Activated naive CD8-positive, alpha-beta T cell treated with anti-CD3 and anti-CD28 coated beads, Interleukin-2, amount 50 U/mL, for 16 hours (primary cell): Measurements from ENCODE around the gene RASSF3.

ENCODE experiments used
- DNase-seq: peaks from one replicate; pipeline ENCODE4 v3.0.0-alpha.2; 2020; ENCODE audit warnings: low read depth, low spot score

Gene RASSF3

DNA sequence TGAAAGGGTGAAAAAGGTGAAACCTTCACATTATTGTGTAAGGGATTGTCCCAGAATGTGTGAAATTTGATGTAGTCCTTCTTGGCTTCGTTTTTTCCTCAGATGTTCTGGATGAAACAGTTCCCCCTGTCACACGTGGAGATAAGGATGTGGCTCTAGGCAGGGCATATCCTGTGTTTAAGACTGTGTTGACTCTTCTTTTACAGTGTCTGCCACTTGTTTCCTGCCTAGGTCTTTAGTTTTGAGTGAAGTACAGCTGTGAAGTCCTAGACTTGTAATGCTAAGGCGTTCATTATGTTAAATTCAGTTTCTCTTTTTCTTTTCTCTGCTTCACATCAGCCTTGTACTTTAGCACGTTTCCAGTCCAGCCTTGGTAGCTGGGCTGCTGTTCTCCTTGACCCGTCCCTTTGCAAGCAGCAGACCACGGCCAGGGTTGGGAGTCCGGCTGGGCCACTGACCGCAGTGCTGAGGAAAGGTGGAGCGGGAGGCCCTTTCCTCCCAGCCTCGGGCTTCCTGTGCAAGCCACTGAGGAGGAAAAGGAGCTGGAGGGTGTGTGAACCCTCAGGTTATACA lies 59.1 kb downstream of the RASSF3 start:
- no peak for DNase-seq

DNA sequence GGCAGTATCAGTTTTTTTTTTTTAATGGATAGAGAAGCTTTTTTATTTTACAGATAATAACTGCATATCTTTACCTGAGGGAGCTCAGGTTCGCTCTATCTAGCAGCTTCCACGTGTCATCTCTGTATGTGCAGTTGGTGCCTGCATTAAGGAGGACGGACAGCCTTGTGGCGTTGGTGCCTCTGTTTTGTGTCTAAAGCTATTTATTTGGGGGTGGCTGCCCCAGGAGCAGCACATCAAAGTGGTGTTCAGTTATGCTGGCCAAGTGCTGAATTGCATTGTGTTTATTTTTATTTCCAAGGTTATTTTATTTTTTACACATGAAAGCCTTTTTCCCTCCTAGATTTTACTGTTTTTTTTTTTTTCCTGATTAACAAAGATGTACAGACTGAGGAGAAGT lies 59.7 kb downstream of the RASSF3 start:
- no peak for DNase-seq

DNA sequence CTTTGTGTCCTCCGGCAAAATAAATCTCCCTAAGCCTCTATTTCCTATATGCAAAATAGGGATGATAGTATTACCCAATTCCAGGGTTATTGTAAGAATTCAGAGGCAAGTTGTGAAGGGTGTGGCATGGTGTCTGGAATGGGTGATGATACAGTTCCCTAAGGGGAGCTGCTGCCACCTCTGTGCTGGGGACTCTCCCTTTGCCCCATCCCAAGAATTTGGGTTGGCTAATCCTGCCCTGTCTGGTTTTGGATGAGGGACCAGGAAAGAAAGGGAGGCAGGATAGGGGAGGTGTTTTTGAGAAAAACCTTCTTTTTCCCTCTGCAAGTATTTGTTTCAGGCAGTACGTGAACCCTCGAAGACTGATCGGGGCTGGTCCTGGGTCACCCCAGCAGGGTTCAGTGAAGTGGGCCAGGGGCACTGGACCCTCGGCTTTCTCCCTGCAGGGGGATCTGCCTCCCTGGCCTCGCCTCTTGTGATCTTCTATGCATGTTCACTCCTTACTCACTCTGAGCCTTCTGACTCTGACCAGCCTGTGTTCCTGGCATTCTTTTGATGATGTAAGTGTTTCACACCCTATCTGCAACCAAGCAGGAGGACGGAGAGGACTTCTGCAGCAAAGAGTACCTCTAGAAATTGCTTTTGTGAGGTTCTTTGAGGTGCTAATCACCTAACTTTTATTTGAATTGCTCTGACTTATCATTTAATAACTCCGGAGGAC lies 60.8 kb downstream of the RASSF3 start:
- no peak for DNase-seq

DNA sequence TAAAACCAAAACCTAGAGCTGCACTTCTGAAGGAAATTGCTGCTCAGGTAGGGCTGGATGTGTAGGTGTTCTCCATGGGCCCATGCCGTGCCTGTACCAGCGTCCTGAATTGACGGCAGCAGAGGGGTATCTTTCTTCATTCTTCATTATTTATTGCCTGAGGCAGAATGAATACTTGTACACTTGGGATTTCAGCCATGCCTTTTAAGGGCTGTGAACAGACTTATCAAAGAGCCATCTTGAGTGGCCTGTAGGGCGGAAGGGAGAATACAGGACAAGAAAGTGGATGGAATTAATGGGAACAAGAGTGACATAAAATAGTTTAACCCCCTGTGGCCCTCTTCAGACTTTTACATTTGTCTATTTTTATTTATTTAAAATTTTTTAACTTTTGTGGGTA lies 61.4 kb downstream of the RASSF3 start:
- DNase-seq = no peak

DNA sequence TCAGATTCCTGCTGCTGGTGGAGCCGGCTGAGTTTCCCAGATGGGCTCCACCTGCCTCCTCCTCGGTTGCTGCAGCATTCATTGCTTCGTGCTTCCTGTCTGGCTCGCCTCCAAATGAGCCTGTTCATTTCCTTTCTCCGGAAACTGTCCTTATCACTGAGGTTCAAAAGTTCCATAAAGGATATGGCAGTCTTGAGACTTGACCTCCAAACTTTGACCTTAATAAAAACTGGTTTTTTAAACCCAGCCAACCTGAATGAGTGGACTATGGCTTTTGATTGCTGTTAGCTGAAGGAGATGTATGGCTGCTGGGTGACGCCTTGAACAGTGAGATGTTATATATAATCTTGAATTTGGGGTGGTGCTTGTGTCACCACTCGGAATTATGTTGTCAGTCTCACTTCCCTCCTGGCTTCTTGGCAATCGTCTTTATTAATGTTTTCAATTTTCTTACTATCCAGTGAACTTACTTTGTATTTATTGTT lies 62.7 kb downstream of the RASSF3 start:
- no peak for DNase-seq

DNA sequence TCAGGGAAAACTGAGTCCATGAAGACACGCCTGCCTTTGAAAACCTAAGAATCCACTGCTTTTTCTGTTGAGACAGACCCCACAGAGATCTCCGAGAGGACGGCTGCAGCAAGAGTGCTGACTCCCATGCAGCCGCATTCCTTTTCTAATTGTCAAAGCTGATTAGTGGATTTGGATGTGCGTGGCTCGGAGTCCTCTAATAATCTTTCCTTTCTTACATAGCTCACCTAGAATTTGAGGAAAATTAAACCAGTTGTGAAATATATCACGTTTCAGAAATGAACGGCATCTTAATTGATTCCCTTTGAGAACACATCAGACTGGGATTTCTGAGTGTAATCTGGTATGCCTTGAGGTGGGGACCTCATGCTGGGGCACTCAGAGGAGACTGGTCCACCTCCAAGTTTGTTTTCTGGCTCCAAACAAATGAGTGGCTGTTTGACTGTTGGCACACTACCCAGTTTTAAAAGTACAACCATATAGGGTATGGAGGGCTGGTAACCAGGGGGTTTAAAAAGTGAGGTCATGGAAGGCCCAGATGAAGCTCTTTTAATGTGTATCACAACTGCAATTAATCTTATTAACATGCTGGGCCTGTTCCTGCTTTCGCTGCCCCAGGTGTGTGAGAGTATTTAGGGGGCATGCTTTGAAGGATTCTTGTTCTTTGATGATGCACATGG lies 63.3 kb downstream of the RASSF3 start:
- DNase-seq = no peak

DNA sequence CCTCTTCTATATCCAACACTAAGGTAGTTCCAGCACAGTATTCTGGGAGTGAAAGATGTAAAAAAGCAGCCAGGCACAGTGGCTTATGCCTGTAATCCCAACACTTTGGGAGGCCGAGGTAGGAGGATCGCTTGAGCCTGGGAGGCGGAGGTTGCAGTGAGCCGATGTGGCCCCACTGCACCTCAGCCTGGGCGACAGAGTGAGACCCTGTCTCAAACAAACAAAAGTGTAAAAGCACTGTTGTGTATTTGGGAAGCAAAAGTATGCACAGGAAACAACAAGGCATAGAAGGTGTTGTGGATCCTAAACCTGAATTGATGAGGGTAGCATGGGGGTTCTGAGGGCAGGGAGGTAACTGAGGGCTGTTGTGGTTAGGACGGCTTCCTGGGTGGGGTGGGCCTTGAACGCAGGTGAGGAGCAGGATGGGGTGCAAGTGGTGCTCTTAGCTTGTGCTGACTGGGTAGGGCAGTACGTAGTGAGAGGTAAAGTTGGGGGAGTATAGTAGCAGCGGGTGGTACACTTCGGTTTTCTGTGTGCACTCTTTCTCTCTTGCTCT lies 64.2 kb downstream of the RASSF3 start:
- DNase-seq = no peak

DNA sequence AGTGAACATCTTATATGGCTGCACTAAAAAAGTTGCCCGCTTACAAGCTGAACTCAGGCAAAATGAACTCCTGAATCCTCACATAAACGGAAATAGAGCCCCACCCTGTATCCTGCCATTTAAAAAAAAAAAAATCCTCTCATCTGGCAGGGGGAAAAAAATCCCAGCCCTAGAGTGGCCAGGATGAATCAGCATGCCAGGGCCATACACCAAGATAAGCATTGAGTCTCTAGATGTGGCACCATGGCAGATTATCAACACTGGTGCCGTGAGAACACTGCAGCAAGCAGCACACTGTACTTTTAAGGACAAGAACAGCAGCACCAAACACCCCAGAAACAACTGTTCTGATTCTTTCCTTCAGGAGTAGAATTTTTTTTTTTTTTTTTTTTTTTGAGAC lies 65.5 kb downstream of the RASSF3 start:
- DNase-seq = no peak

DNA sequence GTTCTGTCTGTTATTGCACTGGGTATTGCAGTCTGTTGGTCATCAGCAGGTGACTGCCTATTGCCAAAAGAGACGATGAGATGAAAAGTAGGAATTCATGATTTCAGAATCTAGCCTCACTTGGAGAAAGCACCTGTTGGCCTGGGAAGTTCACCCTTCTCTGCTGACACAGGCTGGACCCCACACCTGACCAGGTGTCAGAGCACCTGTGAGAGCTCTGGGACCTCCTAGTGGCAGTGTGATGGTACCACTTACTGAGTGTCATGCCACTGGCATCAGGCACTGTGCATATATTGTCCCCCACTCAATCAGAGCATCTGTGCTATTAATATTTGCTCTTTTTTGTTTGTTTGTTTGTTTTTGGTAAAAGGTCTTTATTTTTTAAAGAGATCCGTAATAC lies 68.0 kb downstream of the RASSF3 start:
- DNase-seq = no peak

DNA sequence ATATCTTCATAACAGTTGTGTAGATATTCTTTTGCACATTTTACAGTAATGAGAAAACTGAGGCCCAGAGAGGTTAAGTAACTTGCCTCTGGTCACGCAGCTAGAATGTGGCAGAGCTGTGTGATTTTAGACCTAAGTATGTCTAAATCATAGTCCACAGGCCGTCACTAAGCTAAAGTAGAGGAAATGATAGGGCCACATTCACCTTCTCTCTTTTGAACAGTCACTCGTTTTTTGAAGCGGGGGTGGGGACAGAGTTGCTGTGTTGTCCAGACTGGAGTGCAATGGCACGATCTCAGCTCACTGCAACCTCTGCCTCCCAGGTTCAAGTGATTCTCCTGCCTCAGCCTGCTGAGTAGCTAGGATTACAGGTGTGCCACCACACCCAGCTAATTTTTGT lies 68.5 kb downstream of the RASSF3 start:
- no peak for DNase-seq

DNA sequence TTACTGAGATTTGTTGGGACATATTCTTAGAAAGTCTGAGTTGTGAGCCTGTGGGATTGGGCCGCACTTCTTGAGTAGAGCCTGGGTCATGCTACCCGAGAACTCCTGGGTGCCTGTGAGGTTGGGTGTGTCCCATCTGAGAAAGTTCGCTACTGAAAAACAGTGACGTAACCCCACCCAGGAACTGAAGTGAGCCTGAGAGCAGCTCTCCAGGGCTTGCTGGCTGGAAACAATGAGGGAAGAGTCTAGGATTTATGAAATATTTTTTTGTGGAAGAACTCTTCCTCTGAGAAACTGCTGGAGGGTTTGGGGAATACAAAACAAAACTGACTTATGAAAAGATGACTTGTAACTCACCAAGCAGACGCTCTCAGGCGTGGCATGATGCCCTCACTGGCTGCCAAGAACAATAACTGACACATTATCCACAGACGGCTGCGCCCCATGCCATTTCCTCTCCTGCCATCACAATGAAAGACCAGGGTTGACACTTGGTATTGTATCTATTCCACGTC lies 69.2 kb downstream of the RASSF3 start:
- DNase-seq = no peak

DNA sequence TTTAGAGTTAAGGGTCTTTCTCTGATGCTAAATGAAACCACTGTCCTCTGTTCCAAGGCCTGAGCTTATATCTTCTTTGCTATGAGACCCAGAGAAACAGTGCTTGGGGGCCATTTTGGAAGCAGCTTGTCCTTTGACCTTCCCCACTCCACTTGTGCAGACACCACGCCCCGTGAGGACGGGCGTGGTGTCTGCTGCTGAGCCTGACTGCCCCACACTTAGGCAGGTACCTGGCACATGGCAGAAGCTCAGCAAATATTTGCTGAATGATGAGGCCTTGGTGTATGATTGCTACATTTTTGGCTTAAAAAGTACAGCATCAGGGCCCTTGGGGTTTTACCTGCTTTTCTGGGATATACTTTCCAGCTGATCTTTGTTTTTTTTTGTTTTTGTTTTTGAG lies 69.9 kb downstream of the RASSF3 start:
- DNase-seq = no peak

DNA sequence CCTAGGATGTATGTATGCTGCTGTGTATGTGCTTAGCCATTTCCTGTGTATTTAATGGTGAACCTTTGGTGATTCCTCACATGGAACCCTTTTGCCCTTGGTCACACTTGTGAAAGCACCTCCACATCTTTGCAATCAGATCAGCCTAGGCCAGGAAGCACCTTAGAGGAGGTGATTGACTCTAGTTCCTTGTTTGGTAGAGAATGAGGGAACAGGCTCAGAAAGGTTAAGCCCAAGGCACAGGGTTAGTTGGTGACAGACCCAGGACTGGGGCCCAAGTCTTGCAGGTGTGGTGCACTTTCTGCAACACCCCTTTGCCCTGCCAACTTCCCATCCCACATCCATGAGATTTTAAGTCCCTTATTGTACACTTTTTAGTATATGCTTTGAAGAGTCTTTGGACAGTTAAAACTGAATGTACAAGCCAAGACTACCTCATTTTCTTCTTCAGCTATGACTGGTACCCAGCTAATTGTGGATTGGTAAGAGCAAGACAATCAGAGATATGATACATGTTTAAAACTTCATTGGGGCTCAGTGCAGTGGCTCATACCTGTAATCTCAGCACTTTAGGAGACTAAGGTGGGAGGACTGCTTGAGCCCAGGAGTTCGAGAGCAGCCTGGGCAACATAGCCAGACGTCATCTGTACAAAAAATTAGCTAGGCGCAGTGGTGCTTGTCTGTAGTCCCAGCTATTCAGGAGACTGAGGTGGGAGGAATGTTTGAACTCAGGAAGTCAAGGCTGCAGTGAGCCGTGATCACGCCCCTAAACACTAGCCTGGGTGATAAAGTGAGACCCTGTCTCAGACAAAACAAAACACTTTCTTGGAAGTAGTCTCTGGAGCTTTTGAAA lies 71.1 kb downstream of the RASSF3 start:
- no peak for DNase-seq

DNA sequence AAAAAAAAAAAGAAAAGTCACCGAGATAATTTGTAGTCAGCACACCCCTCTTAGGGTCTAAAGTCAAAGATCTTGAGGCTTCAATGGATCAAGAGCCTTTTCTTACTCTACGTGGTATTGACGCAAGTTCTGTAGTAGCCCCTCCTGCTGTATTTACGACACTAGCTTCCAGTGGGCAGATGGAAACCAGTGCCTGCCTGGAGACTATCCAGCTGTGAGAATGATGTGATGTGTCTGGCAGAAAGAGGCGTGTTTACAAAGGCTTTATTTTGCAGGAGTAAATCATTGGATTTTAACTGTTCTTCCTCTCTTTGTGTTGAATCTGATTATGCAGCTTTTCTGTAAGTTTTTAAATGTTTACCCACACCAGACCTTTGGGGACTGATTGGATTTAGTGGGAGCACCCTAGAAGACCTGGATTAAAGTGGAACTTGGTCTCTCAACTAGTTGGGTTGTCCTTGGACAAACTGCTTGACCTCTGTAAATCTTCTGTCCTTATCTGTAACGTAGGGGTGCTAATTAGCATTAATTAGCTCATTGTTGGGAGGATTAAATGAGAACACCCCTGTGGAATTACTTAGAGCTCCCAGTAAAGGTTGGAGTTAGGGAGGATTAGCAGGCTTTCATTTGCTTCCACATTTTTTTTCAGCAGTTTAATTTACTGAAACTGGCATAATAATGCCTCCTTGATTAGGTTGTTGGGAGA lies 72.4 kb downstream of the RASSF3 start:
- no peak for DNase-seq

DNA sequence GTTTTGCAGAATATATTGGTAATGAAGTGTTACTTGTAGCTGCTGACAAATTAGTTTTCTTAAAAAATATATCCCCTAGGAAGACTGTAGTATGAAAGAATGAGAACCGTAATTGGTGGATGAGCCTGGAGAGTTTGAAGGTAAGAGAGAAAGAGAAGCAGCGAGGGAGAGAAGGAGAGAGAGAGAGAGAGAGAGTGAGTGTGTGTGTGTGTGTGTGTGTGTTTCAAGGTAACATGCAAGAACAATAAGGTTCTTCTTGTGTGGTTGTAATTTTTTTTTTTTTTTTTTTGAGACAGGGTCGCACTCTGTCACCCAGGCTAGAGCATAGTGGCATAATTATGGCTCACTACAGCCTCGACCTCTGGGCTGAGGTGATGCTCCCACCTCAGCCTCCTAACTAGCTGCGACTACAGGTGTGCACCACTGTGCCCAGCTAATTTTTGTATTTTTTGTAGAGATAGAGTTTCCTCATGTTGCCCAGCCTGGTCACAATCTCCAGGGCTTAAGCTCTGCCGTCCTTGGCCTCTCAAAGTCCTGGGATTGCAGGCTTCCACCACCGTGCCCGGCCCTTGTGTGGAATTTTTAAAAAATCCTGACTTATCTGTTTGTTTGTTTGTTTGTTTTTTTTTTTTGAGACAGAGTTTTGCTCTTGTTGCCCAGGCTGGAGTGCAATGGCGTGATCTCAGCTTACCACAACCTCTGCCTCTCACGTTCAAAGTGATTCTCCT lies 73.7 kb downstream of the RASSF3 start:
- no peak for DNase-seq

DNA sequence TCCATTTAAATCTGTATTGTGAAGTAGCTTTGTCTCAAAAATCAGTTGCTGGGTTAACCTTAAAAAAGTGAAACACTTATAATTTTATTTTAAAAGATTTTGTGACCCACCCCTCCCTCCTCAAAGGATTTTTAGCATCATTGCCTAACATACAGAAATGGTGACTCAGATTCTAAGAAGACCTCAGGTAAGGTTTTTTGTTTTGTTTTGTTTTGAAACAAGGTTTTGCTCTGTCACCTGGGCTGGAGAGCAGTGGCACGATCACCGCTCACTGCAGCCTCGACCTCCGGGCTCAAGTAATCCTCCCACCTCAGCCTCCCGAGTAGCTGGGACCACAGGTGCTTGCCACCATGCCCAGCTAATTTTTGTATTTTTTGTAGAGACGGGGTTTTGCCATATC lies 74.8 kb downstream of the RASSF3 start:
- no peak for DNase-seq

DNA sequence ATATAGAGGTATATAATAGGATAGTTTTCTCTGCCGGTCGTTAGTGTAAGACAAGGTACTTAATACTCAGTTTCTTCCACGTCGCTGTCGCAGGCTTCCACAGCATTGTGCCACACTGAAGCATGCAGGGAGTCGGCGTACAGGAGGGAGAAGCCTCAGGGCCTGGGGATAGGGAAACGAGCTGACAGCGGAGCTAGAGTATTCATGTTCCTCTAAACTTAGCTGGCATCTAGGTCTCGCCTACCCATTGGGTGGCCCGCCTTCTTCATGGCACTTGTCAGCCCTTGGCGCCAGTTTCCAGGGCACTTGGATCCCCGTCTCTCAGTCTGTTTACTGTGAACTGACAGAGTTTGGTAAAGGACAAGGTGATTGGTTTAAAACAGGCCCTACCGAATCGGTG lies 75.3 kb downstream of the RASSF3 start:
- no peak for DNase-seq

DNA sequence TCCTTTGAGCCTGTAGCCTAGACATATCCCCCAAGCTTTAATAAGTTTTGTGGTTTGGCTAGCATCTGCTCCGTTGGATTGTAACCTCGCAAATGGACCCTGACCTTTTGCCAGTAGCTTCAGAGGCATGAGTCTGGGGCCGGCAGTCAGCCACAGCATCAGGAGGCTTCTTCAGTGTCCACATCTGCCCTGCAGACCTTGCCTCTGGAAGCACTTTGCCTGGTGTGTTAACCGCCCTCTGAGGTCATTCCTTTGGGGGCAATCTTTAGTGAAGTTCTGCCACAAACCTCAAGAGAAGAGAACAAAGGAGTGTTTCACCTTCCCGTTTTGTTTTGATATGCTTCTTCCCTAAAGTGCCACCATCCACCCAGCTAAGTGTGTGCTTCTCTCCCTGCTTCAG lies 77.5 kb downstream of the RASSF3 start:
- DNase-seq = no peak

DNA sequence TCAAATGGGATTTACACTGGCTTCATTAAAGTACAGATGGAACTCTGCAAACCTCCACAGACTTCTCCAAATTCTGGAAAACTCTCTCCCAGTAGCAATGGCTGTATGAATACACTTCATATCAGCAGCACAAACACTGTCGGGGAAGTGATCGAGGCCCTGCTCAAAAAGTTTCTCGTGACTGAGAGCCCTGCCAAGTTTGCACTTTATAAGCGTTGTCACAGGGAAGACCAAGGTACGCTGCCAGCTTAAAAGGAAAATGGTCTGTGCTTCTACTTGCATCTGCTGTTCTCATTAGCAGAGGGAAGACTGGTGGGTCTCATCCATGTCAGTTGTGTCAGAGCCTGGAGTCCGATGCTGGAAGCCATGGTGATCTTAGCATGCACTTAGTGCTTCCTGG lies 77.9 kb downstream of the RASSF3 start:
- no peak for DNase-seq

DNA sequence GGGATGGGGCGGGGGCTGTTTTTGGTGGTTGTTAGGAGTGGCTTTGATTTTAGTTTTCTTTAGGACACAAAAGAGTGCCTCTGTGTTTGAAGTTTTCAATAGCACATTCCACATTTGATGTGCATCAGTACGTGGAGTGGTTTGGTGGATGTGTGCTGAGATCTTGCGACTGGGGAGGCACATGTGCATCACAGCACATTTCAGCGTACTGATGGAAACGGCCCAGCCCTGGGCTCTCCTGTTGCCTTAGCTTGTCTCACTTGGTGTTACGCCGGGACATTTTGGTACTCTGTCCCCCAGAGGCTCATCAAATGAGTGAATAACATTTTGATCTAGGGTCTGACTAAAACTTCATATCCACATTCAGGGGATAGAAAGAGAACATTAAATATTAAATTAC lies 78.4 kb downstream of the RASSF3 start:
- DNase-seq = no peak
